Subcutaneous abdominal adipose tissue (tissue), 5 donors: ENCODE data around the gene RNF220.

Experiments used
- H3K27ac ChIP-seq: one replicate; pipeline ENCODE4 v1.7.0; 2013; ENCODE audit warnings: low read depth, mild to moderate bottlenecking, inconsistent platforms, low read length, moderate library complexity
- H3K27me3 ChIP-seq, 5 donors: one replicate each; pipeline ENCODE4 v1.7.0; 2013; ENCODE audit warnings: low read length in 5 of 5, inconsistent platforms in 1 of 5; ENCODE audit not compliant: control insufficient read depth in 5 of 5, insufficient read depth in 4 of 5
- H3K36me3 ChIP-seq, 5 donors: one replicate each; pipeline ENCODE4 v1.7.0; 2013; ENCODE audit warnings: low read length in 5 of 5; ENCODE audit not compliant: control insufficient read depth in 5 of 5, insufficient read depth in 5 of 5
- H3K4me1 ChIP-seq, 5 donors: one replicate each; pipeline ENCODE4 v1.7.0; 2013; ENCODE audit warnings: low read length in 5 of 5, mild to moderate bottlenecking in 3 of 5, moderate library complexity in 1 of 5; ENCODE audit not compliant: control insufficient read depth in 5 of 5, insufficient read depth in 5 of 5
- H3K4me3 ChIP-seq, 5 donors: one replicate each; pipeline ENCODE4 v1.7.0; 2013; ENCODE audit warnings: low read length in 5 of 5, low read depth in 1 of 5
- H3K9ac ChIP-seq, 5 donors: one replicate each; pipeline ENCODE4 v1.7.0; 2013; ENCODE audit warnings: low read length in 5 of 5, mild to moderate bottlenecking in 4 of 5, moderate library complexity in 3 of 5
- H3K9me3 ChIP-seq, 5 donors: one replicate each; pipeline ENCODE4 v1.7.0; 2013; ENCODE audit warnings: low read length in 5 of 5; ENCODE audit not compliant: control insufficient read depth in 5 of 5
- donor health status: healthy.
- donor health status: healthy.
- donor health status: healthy.
- donor health status: healthy.
- donor health status: healthy.

Gene RNF220

DNA sequence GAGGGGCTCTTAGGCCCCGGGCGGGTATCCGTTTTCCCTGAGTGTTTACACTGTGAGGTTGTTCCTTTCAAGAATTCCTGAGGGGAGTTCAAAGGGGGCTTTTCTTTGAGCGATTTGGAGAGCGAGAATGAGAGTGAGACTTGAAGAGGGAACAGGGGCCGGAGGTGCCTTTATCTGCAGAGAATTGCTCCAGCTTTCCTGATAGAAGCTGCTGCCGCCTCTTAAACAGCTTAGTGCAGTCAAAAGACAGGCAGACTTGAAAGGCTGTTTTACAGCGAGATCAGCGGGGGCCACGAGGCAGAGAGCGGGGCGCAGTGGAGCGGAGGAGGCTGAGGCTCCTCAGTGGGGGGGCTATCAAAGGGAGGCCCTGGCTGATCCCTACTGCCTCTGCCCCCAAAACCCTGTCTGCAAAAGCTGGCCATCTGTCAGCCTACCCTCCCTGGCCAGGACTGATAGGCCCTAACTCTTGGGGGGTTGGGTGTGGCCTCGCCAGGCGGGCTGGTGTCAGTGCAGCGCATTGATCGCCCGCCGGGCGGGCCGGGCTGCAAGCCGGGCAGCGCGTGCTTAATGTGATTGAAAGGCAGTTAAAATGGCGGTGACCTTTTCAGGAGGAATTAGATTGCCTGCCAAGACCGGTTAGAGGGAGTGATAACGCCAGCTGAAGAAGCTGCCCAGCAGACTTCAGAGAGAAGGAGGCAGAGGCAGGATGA lies 232.8 kb downstream of the RNF220 start:
- no peaks in the 10 kb centered on the region for H3K9me3 ChIP-seq
- no peaks in the 10 kb centered on the region for H3K27me3 ChIP-seq
- H3K4me1 ChIP-seq: peaks cover 1 to 33% (median 18%) of the 10 kb centered on the region in 5 donors
- no peak overlapping the region for H3K9ac ChIP-seq
- no peak overlapping the region for H3K27ac ChIP-seq
- peaks cover 3 to 97% (median 91%) of the 10 kb centered on the region in 5 donors for H3K36me3 ChIP-seq
- no peak overlapping the region for H3K4me3 ChIP-seq

DNA sequence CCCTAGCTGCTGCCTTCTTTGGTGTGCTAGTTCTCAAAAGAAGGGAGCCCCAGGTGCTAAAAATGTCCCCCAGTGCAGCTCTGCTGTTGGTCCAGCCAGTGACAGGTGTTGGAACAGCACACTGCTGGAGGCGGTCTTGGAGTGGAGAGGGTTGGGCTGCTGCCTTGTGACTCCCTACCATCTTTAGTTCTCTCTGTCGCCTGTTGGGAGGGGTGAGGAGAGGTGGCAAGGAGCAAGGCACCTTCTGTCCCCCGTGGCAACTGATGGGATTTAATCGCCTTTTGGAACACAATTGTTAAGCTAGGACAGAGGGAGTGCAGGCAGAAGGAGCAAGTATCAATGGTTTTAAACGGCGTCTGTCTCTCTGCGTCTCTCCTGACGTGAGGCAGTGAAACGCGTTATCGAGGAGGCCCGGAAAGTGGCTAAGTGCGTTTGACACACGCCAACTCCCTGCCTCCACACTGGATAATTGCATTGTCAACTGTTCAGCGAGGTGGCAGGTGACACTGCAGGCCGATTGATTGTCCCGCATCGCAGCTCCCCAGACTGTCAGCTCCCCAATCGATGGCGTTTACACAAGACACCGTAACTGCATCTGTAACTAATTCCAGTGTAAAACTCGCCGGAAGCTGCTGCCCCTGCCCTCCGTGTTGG lies 235.3 kb downstream of the RNF220 start:
- Histone ChIP-seq H3K9me3 (no peaks in the 10 kb centered on the region), H3K36me3 (peaks cover 3 to 98% (median 95%) of the 10 kb centered on the region in 5 donors), H3K27me3 (no peaks in the 10 kb centered on the region), H3K4me1 (peaks cover 0 to 37% (median 11%) of the 10 kb centered on the region in 5 donors), H3K4me3 (no peak overlapping the region), H3K9ac (no peak overlapping the region), H3K27ac (no peak overlapping the region)

DNA sequence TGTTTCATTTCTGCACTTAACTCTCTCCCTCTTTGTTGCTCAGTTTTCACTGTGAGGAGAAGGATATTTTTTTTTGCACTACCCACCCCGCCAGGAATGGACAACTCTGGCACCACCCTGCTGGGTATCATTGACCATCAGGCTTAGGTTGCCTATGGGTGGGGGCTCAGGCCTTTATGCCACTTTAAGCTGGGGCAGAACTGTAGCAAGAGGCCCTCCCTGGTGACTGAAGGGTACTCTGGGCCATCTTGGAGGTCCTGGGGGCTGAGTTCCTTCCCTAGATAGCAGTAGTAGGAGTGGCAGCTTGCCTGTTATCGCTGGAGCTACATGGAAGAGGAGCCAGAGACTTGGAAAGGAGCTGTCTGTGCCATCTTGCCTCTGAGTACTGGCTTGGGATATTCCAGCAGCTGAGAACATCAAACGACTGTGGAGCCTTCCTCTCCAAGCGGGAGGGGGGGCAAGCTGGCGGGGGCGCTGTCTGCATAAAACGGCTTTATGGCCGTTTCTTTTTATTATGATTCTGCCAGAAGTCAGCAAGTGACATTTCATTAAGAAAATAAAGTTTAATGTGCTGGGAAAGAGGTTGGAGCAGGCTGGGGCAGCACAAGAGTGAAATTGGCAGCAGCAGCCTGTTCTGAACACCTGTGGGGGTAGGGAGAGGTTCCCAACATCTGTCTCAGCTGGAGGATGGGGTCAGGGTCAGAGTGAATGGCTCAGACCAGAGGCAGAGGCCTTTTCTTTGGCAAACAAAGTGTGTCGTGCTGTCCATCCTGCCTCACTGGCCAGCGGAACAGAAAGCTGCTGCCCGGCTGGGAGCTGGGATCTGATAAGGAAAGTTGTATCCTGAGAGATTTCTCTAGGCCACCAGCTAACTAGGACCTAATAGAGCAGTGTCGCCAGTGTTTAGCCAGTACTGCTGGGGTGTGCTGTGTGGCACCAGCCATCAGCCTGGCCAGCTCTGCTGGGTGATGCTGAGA lies 236.4 kb downstream of the RNF220 start:
- H3K9me3 ChIP-seq: no peaks in the 10 kb centered on the region
- H3K9ac ChIP-seq: peak overlapping the region in 1 of 5 donors; percentile 17
- peaks cover 3 to 98% (median 91%) of the 10 kb centered on the region in 5 donors for H3K36me3 ChIP-seq
- no peak overlapping the region for H3K27ac ChIP-seq
- H3K27me3 ChIP-seq: no peaks in the 10 kb centered on the region
- peaks cover 0 to 43% (median 18%) of the 10 kb centered on the region in 5 donors for H3K4me1 ChIP-seq
- no peak overlapping the region for H3K4me3 ChIP-seq

DNA sequence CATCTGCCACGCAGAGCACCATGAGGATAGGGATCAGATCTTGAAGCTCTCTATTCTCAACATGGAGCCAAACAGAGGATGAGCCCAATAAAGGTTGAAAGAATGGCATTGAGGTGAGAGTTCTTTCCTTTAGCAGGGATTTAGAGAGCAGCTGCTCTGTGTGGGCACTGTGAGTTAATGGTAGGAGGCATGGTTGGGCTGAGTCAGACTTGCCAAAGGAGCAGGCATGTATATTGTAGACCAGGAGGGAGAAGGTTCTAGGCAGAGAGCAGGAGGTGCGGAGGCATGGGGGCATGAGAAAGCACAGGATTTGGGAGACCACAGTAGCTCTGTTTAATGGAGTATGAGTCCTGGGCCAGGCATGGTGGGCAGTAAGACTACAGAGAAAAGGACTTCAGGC lies 237.2 kb downstream of the RNF220 start:
- Histone ChIP-seq H3K36me3 (peaks cover 3 to 98% (median 91%) of the 10 kb centered on the region in 5 donors), H3K4me3 (no peak overlapping the region), H3K9me3 (no peaks in the 10 kb centered on the region), H3K4me1 (peaks cover 0 to 39% (median 18%) of the 10 kb centered on the region in 5 donors), H3K9ac (peak overlapping the region in 2 of 5 donors; percentile 2 to 4), H3K27me3 (no peaks in the 10 kb centered on the region), H3K27ac (no peak overlapping the region)

DNA sequence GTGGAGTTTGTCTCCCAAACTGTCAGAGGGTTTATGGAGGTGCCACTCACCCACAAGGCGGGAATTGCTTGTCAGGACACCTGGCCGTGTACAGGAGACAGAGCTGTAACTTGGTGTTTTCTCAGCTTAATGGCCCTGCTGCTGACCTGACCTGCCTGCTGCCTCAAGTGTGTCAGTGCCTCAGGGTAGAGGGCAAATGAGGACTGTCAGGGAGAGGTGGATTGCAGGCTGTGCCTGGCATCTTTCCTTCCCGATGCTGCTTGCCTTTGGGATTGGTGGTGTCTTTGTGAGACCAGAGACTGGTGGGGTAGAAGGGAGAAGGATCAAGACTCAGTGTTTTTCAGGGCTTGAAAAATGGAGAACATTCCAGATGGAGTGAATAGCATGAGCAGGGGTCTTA lies 237.9 kb downstream of the RNF220 start:
- no peak overlapping the region for H3K27ac ChIP-seq
- no peak overlapping the region for H3K4me3 ChIP-seq

DNA sequence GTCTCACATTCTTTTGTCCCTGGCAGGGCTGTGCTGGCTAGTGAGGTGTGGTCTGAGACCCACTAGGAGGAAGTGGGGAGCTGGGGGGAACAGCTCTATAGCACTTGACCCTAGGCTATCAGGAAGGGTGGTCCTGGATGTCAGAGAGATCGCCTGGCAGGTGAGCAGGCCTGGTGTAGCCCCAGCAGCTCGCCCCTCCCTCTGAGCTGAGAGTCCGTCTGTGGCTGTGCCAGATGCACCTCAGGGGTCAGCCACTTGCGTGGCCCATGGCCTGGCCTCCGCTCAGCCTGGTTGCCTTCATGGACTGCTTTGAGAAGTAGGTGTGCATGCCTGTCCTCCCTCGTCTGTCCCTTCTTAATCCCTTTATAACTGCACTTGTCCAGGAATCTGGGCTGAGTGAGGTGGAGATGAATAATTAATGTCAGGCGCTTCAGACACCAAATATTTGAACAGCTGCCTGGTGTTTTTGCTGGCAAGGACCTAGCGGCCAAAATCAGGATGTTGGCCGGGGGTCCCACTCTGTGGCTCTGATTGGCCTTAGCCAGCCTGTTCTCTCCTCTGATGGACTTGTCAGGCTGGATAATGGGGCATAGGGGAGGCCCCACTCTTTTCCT lies 238.8 kb downstream of the RNF220 start:
- H3K9ac ChIP-seq: peak overlapping the region in 1 of 5 donors; percentile 28

More for the DNA sequence above, 237.9 kb downstream of the RNF220 start:
- H3K27me3 ChIP-seq: no peaks in the 10 kb centered on the region
- peak overlapping the region in 2 of 5 donors; percentile 2 to 46 for H3K9ac ChIP-seq
- H3K4me1 ChIP-seq: peaks cover 0 to 39% (median 20%) of the 10 kb centered on the region in 5 donors
- H3K36me3 ChIP-seq: peaks cover 3 to 98% (median 91%) of the 10 kb centered on the region in 5 donors
- H3K9me3 ChIP-seq: no peaks in the 10 kb centered on the region

DNA sequence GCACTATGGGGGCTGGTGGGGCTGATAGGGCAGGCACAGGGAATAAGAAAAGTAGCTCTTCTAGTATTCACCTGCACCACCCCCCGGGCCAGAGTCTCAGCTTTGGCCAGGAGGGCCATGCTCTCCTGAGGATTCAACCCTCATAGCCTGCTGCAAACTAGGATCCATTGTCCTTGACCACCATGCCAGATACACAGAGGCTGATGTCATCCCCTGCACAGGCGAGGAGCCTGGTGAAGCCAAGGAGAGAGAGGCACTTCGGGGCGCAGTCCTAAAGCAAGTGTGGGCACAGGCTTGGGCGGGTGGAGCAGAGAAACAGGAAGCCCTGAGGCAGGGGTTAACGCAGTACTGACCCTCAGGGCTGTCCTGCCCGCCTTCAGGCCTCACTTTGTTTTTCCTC lies 239.8 kb downstream of the RNF220 start:
- no peak overlapping the region for H3K9ac ChIP-seq
- no peak overlapping the region for H3K4me3 ChIP-seq
- H3K4me1 ChIP-seq: peaks cover 0 to 39% (median 21%) of the 10 kb centered on the region in 5 donors
- H3K36me3 ChIP-seq: peaks cover 0 to 100% (median 90%) of the 10 kb centered on the region in 5 donors
- H3K27ac ChIP-seq: peak overlapping the region; percentile 74
- H3K9me3 ChIP-seq: no peaks in the 10 kb centered on the region
- no peaks in the 10 kb centered on the region for H3K27me3 ChIP-seq

More for the DNA sequence above, 238.8 kb downstream of the RNF220 start:
- H3K4me1 ChIP-seq: peaks cover 0 to 39% (median 21%) of the 10 kb centered on the region in 5 donors
- no peaks in the 10 kb centered on the region for H3K9me3 ChIP-seq
- H3K27ac ChIP-seq: no peak overlapping the region
- H3K27me3 ChIP-seq: no peaks in the 10 kb centered on the region
- H3K36me3 ChIP-seq: peaks cover under 1 to 98% (median 88%) of the 10 kb centered on the region in 5 donors
- no peak overlapping the region for H3K4me3 ChIP-seq

DNA sequence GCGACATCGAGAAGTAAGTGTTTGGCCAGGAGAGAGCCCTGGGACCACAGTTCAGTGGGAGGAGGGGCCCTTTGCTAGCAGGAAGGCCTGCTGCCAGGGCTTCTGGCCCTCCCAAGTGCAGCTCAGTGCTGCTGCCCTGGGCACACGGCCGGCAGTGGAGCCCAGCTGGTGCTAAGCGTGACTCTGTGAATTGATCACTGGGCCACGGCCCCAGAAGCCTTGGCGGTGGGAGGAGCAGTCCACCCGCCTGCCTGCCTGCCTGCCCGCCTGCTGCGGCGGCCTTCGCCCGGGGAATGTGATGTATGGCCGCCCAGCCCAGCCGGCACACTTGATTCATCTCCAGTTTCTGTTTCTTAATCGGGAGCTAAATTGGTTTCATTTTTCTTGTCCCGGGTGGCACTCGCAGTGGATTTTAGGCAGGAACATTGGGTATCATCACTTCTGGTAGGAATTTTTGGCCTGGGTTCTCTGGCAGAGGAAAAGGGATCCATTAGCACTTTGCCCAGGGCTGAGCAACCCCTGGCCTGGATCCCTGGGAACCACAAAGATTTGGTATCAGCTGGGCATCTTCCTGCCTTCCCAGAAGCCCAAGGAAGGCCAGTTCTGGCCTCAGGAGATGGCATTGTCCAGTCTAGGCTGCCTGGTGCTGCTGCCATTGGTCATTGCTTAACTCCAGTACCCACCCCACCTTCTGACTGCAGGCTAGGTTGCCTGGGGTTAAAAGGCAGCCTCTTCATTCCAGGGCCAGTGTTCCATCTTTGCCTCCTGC lies 240.6 kb downstream of the RNF220 start:
- peak overlapping the region; percentile 74 for H3K27ac ChIP-seq
- peaks cover 0 to 100% (median 91%) of the 10 kb centered on the region in 5 donors for H3K36me3 ChIP-seq
- H3K27me3 ChIP-seq: no peaks in the 10 kb centered on the region
- no peak overlapping the region for H3K9ac ChIP-seq
- H3K4me3 ChIP-seq: no peak overlapping the region
- H3K4me1 ChIP-seq: peaks cover 0 to 39% (median 21%) of the 10 kb centered on the region in 5 donors
- no peaks in the 10 kb centered on the region for H3K9me3 ChIP-seq
